HG02973 (cell line): Measurements from ENCODE around the gene CIB4.

Experiments
- ATAC-seq: cut with Tn5 transposase; IDR thresholded peaks from one replicate; pipeline ENCODE4 v1.9.1; 2021; ENCODE audit warnings: moderate library complexity; ENCODE audit not compliant: unreplicated experiment

CIB4 gene

DNA sequence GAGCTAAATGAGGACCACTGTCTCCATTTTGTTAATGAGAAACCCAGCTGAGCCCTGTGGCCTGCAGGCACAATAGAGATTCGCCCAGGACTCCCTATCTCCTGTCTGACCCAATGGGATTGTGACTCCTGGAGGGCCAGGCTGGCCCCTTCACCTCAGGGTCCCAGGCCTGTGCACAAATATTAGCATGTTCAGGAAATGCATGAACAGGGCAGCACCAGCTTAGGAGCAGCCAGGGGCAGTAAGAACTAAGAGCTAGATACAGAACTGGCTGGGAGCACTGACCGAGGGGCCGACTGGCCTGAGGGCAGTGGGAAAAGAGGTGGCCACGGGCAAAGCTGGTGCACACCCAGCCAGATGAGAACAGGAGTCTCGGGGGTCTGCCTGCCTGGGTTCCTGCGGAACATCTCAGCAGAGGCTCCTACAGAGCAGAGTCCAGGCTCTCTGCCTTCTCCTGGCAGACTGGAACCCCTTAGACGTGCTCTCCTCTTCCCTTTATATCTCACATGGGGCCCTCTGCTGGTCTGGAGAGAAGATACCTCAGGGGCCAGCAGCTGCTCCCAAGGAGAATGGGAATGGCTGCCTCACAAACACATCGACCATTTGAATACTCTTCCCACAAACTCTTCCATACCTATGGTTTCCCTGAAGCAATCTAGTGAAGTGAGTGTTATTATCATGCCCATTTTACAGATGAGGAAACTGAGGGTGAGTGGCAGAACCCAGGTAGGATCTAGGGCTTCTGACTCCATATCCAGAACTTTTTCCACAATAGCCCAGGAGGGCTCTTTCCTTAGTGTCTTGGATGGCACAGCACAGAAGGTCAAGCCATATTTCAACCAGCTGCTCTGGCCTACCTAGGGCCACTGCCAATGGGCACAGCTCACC, 85.7 kb downstream of the CIB4 start:
- no peak for ATAC-seq

- ATAC-seq, result no peak
Measured at GRCh38 chr2:26552641-26553374, 88.4 kb downstream of the CIB4 start.

GRCh38 chr2:26550276-26551015, 90.7 kb downstream of the CIB4 start:
- no peak for ATAC-seq

DNA sequence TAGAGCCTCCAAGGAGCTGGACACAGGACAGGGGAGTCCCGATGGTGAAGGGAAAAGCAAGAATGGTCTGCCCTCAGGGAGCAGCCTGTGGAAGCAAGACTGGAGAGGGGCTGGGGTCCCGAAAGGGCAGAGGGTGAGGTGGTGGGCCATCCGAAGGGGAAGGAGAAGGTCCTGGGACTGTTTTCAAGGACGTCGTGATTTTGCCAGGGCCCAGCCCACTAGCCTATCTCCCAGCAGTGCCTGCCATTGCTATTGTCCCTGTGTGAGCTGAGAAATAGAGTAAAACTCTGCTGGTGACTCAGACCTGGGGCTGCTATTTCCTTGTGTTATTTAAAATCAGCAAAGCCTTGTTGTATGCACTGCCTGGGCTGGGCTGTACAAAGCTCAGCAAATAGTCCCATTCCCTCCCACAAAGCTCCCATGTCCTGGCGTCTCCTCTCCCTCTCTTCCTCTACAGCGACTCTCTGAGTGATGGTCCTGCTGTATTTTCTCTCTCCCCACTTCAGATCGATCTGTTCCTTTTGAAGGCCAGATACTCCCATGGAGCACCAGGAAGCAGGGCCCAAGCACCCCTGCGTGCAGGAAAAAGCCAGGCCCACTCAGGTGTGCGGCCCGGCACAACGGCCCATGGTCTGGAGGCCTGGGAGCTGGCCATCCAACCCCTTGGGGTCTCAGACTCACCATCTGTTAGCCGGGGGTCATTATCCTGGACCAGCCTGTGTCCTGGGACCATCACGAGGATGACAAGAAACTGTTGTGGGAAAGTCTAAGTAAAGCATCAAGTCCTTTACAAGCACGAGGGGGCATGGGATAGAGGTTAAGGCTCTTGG, 98.3 kb downstream of the CIB4 start:
- no peak for ATAC-seq

DNA sequence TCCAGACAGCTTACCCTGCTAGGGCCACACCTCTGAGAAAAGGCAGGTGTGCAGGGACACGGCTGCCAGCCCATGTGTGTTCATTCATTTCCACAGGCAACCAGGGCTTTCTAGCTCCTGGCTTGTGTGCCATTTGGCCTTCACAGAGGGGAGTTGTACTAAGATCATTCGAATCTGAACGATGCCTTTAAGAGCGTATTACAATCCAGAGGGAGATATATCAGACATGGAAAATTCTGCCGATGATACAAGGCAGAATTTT, 99.0 kb downstream of the CIB4 start:
- ATAC-seq, result no peak

GRCh38 chr2:26541401-26542193, 99.6 kb downstream of the CIB4 start:
- no peak for ATAC-seq

DNA sequence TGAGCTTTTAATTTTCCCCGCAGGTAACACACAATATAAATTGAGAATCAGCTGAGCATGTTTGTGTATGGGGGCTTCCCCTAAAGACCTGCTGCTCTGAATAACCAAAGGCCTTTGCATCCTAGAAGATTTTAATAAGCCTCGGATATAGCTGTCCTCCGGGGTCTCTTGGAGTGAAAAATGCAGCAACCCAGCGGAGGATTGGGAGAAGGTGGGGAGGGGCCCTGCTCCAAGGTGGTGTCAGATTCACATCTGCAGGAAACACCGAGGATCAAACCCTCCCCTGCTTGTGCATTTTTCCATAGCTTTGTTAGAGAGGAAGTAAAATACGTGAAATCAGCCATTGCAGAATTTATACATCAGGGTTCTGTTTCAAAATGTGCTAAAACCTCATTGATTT, 100.2 kb downstream of the CIB4 start:
- no peak for ATAC-seq

GRCh38 chr2:26540306-26540705, 100.9 kb downstream of the CIB4 start:
- no peak for ATAC-seq

DNA sequence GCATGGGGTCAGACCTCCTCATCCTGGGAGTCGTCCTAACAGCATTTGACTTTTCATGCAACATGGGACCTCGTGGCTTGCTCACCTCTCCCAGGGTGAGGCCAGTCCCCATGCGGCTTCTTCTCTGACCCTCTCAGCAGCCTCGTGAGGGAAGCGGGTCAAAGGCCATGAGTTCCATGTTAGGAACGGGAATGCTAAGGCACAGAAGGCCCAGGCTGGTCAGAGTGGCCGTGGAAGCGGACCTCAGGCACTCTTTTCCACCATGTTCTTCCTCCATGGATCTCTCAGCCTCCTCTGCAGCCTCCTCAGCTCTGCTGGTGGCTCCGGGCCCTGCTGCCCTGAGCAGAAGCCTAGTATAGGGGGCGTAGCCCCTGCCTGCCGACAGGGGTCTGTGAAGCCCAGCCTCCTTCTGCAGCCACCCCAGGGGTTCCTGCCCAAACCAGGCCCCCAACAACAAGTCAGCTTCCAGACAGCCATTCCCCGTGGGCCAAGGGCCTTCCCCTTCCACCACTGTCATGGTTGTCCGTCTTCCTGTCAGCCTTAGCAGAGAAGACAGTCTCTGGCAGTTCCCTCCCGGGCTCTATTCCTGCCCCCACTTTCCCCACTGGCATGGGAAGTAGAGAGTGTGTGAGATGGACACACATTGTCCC, 103.2 kb downstream of the CIB4 start:
- ATAC-seq, result no peak

DNA sequence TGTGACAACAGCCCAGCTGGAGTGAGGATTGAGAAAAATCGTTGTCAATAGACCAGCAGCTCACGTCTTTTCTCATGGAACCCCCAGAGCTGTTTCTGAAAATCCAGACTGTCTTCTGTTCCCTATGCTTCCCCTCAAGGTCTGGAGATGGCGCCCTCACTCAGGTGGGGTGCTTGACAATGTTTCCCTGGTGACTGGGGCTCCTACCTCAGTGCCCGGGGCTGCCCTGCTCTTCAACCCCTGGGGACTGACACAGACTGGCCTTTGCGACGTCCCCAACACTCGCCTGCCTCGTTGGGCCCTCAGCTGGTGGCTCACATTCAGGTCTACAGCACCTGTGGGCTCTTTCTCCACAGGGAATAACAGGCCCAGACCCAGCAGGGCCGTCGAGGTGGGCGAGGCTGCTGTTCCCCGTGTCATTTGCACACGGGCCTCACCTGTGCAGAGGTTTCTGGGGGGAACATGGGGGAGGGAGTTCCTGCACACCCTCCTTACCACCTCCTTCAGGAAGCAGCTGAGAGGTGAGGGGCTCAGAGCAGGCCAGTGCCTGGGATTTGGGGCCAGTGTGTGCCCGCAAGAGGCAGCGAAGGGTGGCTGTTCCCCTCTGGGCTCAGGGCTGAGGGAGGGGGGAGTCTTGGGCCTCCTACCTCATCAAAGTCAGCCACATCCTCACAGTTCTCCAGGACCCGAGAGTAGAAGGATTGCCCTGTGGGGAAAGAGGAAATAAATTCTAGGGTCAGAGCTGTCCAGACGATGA, 103.9 kb downstream of the CIB4 start:
- ATAC-seq, result no peak

DNA sequence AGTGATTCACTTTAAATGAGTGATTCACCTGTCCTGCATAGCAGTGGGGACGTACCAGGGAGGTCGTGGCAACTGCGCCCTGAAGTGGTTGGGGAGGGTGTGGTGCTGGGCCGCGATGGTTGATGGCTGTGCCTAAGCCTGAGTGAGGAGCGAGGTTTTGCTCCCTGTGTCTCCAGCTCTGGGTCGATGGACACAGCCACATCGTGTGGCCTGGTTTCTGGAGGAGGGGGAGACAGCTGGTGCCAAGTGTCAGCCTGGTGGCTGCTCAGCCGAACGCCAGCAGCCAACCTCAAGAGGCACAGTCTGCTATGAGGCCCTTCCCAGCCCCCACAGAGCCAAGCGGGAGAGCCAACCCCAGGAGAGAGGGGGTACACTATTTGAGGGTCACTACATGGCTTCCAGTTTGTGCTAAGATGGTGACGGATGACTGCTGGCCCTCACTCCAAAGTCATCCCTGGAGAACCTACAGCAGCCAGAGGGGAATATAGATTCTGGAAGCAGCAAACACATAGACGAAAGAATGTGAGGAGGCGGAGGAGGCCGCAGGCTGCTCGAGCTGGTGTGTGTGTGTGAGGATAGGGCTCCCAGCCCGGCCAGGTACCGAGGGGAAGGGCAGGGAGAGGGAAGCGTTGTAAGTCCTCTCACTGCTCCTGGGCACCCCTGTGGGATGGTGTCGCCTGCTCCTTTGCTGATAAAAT, 104.6 kb downstream of the CIB4 start:
- no peak for ATAC-seq

DNA sequence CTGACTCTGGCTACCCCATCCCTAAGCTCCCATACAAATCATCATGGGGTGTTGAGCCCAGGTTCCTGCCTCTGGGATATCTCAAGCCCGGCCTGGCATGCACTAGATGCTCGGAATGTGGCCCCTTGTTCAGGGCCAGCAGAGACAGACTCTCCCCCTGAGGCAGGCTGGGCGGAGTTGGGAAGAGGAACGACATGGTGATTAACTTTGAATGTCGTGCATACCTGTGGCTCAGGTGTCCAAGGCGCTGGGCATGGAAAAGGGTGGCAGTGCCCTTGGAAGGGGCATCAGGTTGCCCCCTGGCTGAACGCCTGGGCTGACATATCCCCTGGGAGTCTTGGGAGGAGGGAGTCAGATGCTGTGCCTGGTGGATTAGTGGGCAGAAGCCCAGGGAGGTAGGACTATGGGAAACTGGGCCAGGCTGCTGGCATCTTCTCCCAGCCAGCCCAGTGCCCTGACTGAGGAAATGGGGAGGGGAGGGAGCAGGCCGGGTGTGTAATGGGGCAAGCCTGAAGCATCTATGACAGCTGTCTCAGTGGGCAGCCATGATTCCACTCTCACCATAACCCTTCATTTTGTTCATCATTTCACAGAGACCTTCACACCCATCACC, 105.4 kb downstream of the CIB4 start:
- no peak for ATAC-seq

- ATAC-seq, result no peak
Measured at GRCh38 chr2:26534865-26535662, 106.1 kb downstream of the CIB4 start.

DNA sequence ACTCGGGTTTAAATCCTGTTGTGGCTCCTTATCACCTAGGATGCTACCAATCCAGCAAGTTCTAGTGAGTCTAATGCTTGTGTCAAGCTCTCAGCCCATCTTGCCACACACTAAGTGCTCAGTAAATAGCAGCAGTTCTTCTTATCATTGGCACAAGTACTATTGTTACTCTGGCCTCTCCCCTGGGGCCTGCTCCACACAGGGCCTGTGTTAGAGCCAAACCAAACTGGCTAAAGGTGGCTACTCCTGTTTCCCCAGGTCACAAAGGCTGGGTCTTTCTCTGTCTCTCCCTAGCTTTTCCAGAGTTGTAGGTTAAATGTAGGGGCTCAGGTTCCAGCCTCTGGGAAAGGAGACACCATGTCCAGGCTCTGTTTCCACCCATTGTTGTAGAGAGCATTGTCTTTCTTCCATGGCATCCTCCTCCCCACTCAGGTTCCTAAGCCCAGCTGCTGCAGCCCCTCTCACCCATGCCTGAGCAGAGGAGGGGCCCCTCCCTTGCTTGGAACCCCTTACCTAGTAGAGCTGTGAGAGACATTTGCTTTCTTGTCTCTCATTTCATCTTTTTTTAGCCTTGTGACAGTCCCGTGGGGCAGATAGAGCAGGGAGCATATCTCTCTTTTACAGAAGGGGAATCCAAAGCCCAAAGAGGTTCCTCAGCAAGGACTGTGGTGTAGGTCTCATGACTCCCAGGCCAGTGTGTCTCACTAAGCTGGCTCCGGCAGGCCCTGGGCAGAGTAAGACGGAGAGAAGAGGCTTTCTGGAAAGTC, 106.9 kb downstream of the CIB4 start:
- no peak for ATAC-seq

- ATAC-seq, result no peak
Measured at GRCh38 chr2:26533661-26534060, 107.5 kb downstream of the CIB4 start.
